GM12801 (cell line): ENCODE measurements around the gene PAQR4.

ENCODE experiments used
- TF ChIP-seq, protein P1 (sequence below): IDR thresholded peaks from one replicate; pipeline ENCODE4 v1.5.1; 2011; ENCODE audit warnings: control low read depth; ENCODE audit not compliant: insufficient read length; ENCODE audit errors: extremely low read depth

PAQR4 gene

DNA sequence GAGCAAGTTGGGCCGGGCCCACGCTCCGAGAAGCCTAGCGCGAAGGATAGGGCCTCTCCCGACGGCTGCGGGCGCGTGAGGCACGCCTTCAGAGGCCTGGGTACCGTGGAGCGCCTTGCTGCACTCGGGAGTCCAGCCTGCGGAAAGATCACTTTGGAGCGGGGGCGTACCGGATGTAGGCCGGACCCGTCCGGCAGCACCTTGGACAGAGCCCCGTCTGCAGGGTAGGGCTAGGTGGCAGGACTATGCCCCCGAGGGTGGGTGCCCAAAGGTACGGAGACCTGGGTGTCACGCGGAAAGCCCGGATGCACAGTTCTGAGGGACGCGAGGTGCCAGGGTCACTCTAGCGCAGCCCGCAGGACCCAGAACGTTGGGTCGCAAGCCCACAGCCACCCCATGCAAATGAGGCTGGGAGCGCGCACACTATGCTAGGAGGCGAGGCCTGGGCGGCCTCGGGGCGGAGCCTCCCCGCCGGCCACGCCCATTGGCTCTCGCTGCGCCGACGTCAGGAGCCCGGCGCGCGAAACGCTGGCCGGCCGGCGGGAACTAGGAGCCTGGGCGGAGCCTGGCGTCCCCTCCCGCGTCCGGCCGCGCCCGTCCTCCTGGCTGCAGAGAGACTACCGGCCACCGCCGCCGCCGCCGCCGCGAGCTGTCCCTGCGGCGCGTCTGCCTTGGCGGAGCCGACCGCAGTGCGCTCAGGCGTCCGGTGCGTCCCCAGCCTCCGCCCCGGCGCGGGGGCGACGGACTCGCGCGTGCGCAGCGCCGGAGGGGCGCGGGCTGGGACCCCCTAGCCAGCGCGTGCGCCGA, at the start of gene PAQR4:
TSS of gene PAQR4 (plus strand) at position 611 of the 807 bp plus-strand sequence. CDS start 327 bp downstream, outside the sequence.
- TF ChIP-seq, protein P1, sequence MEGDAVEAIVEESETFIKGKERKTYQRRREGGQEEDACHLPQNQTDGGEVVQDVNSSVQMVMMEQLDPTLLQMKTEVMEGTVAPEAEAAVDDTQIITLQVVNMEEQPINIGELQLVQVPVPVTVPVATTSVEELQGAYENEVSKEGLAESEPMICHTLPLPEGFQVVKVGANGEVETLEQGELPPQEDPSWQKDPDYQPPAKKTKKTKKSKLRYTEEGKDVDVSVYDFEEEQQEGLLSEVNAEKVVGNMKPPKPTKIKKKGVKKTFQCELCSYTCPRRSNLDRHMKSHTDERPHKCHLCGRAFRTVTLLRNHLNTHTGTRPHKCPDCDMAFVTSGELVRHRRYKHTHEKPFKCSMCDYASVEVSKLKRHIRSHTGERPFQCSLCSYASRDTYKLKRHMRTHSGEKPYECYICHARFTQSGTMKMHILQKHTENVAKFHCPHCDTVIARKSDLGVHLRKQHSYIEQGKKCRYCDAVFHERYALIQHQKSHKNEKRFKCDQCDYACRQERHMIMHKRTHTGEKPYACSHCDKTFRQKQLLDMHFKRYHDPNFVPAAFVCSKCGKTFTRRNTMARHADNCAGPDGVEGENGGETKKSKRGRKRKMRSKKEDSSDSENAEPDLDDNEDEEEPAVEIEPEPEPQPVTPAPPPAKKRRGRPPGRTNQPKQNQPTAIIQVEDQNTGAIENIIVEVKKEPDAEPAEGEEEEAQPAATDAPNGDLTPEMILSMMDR, result no peak

DNA sequence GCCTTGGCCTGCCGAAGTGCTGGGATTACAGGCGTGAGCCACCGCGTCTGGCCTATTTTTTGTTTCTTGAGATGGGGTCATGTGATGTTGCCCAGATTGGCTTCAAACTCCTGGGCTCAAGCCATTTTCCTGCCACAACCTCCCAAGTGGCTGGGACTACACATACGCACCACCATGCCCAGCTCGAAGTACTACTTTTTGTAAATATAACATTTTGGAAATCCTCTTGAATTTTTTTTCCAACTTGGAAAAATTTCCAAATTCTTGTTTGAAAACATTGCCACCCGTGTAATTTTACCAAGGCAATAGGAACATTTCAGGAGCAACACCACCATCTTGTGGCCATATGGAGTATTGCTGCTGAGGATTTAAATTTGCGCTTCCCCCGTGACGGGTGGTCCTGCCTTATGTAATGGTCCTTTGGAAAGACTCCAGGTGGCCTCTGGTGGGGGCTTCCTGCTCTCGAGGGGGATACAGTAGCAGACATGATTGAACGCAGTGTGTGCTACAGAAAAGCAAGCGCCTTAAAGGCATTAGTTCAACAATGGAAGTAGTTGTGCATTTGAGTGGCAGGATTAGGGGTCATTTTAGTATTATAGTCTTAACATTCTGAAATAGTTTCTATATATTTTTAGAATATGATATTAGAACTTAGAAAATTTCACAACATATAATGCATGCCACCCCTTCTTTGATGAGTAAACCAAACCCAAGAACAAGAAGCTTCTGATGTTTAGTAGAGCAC, 49.5 kb upstream of the PAQR4 start:
- TF ChIP-seq, protein P1, result peak; percentile 51

DNA sequence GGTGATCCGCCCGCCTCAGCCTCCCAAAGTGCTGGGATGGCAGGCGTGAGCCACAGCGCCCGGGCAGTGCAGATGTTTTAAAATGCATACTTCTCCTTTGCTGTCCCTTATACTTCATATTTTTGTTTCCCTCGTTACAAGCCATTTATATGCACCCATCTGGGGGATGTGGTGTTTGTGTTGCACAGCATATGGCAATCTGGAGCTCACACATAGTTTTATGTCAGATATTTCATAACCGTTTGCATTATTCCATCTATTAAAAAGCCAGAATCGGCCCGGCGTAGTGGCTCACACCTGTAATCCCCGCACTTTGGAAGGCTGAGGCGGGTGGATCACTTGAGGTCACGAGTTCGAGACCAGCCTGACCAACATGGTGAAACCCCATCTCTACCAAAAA, 45.7 kb upstream of the PAQR4 start:
- TF ChIP-seq, protein P1, result no peak

DNA sequence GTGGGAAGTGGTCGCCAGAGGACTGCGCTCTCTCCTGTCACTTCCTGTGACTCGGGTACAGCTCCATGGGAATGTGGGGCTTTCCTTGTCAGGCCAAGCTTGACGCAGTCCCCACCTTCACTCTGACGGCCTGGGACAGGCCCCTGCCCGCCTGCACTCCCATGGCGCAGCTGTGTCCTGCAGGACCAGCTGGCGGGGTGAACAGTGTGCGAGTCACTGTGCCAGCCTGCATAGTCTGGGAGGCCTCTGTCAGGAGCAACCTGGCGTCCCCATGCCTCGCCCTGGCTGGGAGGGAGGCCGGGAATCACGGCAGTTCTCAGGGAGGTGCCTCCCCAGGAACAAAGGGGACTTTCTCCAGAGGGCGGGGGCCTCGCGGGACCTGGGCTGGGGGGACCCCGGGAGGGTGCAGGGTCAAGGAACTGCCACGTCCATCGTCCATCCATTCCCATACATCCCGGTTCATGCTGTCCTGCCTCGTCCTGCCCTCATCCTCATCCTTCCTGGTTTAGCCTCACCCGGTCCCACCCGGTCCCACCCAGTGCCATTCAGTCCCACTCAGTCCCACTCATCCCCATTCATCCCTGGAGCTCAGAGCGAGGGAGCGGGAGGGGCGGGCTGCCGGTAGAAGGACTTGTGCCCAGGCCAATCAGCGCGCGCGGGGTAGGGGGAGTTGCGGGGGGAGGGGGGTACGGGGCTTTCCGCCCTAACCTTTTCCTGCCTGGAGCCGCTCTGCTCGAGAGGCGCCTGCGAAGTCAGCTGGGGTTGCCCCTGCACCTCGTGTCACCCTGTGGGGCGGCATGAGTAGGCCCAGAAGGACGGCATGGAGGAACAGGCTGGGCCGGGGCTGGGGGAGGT, 44.0 kb upstream of the PAQR4 start:
- TF ChIP-seq, protein P1, result no peak

DNA sequence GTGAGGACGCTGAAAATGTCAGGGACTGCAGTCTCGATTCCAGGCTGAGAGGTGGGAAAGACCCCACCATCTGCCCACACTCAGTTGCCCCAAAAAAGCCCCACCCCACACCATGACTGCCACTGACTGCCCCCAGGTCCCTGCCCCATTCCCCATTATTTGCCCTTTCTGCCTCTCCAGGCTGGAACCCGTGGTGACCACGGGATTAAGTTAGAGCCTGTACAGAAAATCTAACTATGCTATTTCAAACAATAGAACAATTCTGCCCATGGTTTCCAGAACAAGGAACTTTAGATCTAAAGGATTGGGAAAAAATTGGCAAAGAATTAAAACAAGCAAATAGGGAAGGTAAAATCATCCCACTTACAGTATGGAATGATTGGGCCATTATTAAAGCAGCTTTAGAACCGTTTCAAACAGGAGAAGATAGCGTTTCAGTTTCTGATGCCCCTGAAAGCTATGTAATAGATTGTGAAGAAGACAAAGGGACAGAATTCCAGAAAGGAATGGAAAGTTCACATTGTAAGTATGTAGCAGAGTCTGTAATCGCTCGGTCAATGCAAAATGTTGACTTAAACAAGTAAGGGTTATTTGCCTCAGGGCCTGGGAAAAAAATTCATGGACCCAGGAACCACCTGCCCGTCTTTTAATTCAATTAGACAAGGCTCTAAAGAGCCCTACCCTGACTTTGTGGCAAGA, 43.0 kb upstream of the PAQR4 start:
- TF ChIP-seq, protein P1, result no peak

DNA sequence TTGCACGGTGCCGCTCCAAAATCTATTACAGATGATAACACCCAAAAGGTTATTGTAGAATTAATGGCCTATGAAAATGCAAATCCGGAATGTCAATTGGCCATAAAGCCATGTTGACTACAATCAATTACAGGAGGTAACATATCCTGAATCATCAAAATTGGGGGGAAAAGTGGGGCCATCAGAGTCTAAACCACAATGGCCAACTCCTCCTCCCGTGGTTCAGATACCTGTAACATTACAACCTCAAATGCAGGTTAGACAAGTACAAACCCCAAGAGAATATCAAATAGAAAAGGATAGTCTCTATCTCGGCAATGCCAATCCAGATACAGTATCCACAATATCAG, 42.5 kb upstream of the PAQR4 start:
- TF ChIP-seq, protein P1, result no peak
